GM18507 (cell line): ENCODE results near the gene ANAPC16.
A peak's percentile ranks its signal among the peaks of the same experiment; 100 is the strongest.
"Not testable (repeated sequence)": the region's sequence is repeated elsewhere in the genome, so short reads cannot be mapped to it uniquely, and the experiment has no call there.

Experiments used
- DNase-seq: peaks from one replicate; pipeline ENCODE4 v3.0.0; 2011; ENCODE audit warnings: low read depth; ENCODE audit not compliant: insufficient read length; ENCODE audit errors: extremely low spot score
- FAIRE-seq: peaks from 2 replicates; lab custom pipeline; 2011; peaks lifted over from hg19 to GRCh38; lab: Jason Lieb, UNC

Gene ANAPC16

GRCh38 chr10:72238392-72239175 is 22.8 kb downstream of the ANAPC16 start:
- FAIRE-seq, result no peak
- no peak for DNase-seq

- DNase-seq (no peak), FAIRE-seq (no peak)
These were observed 23.6 kb downstream of the ANAPC16 start for GRCh38 chr10:72239409-72239808.

- FAIRE-seq, result no peak
These were observed 24.6 kb downstream of the ANAPC16 start for GRCh38 chr10:72240371-72240770.

GRCh38 chr10:72241691-72242252 is 26.0 kb downstream of the ANAPC16 start:
- FAIRE-seq (no peak), DNase-seq (no peak)

More at GRCh38 chr10:72240371-72240770, 24.6 kb downstream of the ANAPC16 start:
- no peak for DNase-seq

- FAIRE-seq (no peak), DNase-seq (no peak)
These were observed 26.9 kb downstream of the ANAPC16 start for GRCh38 chr10:72242675-72243074.

GRCh38 chr10:72243822-72244437 is 28.1 kb downstream of the ANAPC16 start:
- DNase-seq, result no peak
- no peak for FAIRE-seq

- DNase-seq, result no peak
- FAIRE-seq, result no peak
These were observed 28.8 kb downstream of the ANAPC16 start for GRCh38 chr10:72244573-72245038.

GRCh38 chr10:72245949-72246525 is 30.2 kb downstream of the ANAPC16 start:
- no peak for FAIRE-seq
- no peak for DNase-seq

GRCh38 chr10:72248468-72249151 is 32.8 kb downstream of the ANAPC16 start:
- FAIRE-seq (peak; percentile 95), DNase-seq (peak; percentile 77)

- not testable (repeated sequence) for DNase-seq, FAIRE-seq
These were observed 33.5 kb downstream of the ANAPC16 start for GRCh38 chr10:72249176-72249862.

- no peak for DNase-seq
- FAIRE-seq, result no peak
These were observed 34.9 kb downstream of the ANAPC16 start for GRCh38 chr10:72250666-72251065.

- DNase-seq, result no peak
- no peak for FAIRE-seq
These were observed 35.8 kb downstream of the ANAPC16 start for GRCh38 chr10:72251635-72252034.

- no peak for FAIRE-seq
- DNase-seq, result no peak
These were observed 37.2 kb downstream of the ANAPC16 start for GRCh38 chr10:72252972-72253371.

GRCh38 chr10:72253578-72253977 is 37.8 kb downstream of the ANAPC16 start:
- FAIRE-seq (no peak), DNase-seq (no peak)

GRCh38 chr10:72254813-72255568 is 39.2 kb downstream of the ANAPC16 start:
- FAIRE-seq (no peak), DNase-seq (no peak)

- DNase-seq (no peak), FAIRE-seq (no peak)
These were observed 40.3 kb downstream of the ANAPC16 start for GRCh38 chr10:72255977-72256729.

GRCh38 chr10:72257051-72257892 is 41.5 kb downstream of the ANAPC16 start:
- FAIRE-seq, result peak; percentile 79
- DNase-seq, result no peak
